NB4 (cell line): Measurements from ENCODE around the gene FRMPD4.

ENCODE experiments used
- CTCF ChIP-seq: IDR thresholded peaks from one replicate; pipeline ENCODE4 v1.5.1; 2012; ENCODE audit warnings: low read depth, low read length
- MAX ChIP-seq: IDR thresholded peaks from 2 replicates; pipeline ENCODE4 v1.6.1; 2011; ENCODE audit warnings: low read depth, low read length
- MYC ChIP-seq: IDR thresholded peaks from 2 replicates; pipeline ENCODE4 v1.6.1; 2011; ENCODE audit warnings: low read depth, low read length
- POLR2A ChIP-seq: IDR thresholded peaks from 2 replicates; pipeline ENCODE4 v1.6.1; 2011; ENCODE audit warnings: mild to moderate bottlenecking; ENCODE audit not compliant: insufficient read length; ENCODE audit errors: extremely low read depth

GRCh38 chrX:12526306-12526705 lies 388.0 kb downstream of the FRMPD4 start:
- TF ChIP-seq MYC = no peak
- no peak for TF ChIP-seq CTCF
- no peak for TF ChIP-seq POLR2A
- no peak for TF ChIP-seq MAX
